Measurements from ENCODE around the gene ZBTB33.

Gene ZBTB33

GRCh38 chrX:120250522-120251271, at the start of gene ZBTB33:
Gene ZBTB33, plus strand, starts transcription at chrX:120250812. Its CDS starts 2,604 bp downstream, at chrX:120253416.
- peak; percentile 66 to 73 for DNase-seq (ENCODE audit: low read depth in 2 of 2)

GRCh38 chrX:120200851-120201250, 49.8 kb upstream of the ZBTB33 start:
- no peak for DNase-seq (ENCODE audit: low read depth in 2 of 2)

GRCh38 chrX:120205816-120206753, 44.5 kb upstream of the ZBTB33 start:
- DNase-seq (ENCODE audit: low read depth in 2 of 2), result no peak

- no peak for DNase-seq (ENCODE audit: low read depth in 2 of 2)
Measured at GRCh38 chrX:120207009-120207605, 43.5 kb upstream of the ZBTB33 start.

GRCh38 chrX:120213438-120214265, 37.0 kb upstream of the ZBTB33 start:
- peak; percentile 15 to 37 for DNase-seq (ENCODE audit: low read depth in 2 of 2)

GRCh38 chrX:120223374-120223773, 27.2 kb upstream of the ZBTB33 start:
- no peak for DNase-seq (ENCODE audit: low read depth in 2 of 2)

- DNase-seq (ENCODE audit: low read depth in 2 of 2), result no peak
Measured at GRCh38 chrX:120224388-120224787, 26.2 kb upstream of the ZBTB33 start.

- no peak for DNase-seq (ENCODE audit: low read depth in 2 of 2)
Measured at GRCh38 chrX:120228187-120228908, 22.3 kb upstream of the ZBTB33 start.

GRCh38 chrX:120235284-120235683, 15.3 kb upstream of the ZBTB33 start:
- DNase-seq (ENCODE audit: low read depth in 2 of 2), result no peak

GRCh38 chrX:120236687-120237479, 13.7 kb upstream of the ZBTB33 start:
- no peak for DNase-seq (ENCODE audit: low read depth in 2 of 2)

- no peak for DNase-seq (ENCODE audit: low read depth in 2 of 2)
Measured at GRCh38 chrX:120238933-120239332, 11.7 kb upstream of the ZBTB33 start.

- DNase-seq (ENCODE audit: low read depth in 2 of 2), result no peak
Measured at GRCh38 chrX:120242813-120243212, 7.8 kb upstream of the ZBTB33 start.

GRCh38 chrX:120244395-120244734, 6.2 kb upstream of the ZBTB33 start:
- no peak for DNase-seq (ENCODE audit: low read depth in 2 of 2)

GRCh38 chrX:120244735-120245498, 5.7 kb upstream of the ZBTB33 start:
- DNase-seq (ENCODE audit: low read depth in 2 of 2), result peak; percentile 18 to 28

GRCh38 chrX:120251471-120252011, 929 bp downstream of the ZBTB33 start:
- no peak for DNase-seq (ENCODE audit: low read depth in 2 of 2)

- DNase-seq (ENCODE audit: low read depth in 2 of 2), result no peak
Measured at GRCh38 chrX:120253784-120254183, 3.2 kb downstream of the ZBTB33 start.

GRCh38 chrX:120260369-120260768, 9.8 kb downstream of the ZBTB33 start:
- no peak for DNase-seq (ENCODE audit: low read depth in 2 of 2)

GRCh38 chrX:120262859-120263708, 12.5 kb downstream of the ZBTB33 start:
- DNase-seq (ENCODE audit: low read depth in 2 of 2), result no peak
